IPS-18c (cell line): ENCODE results near the gene COL6A5.
"Not testable (repeated sequence)": the region's sequence is repeated elsewhere in the genome, so short reads cannot be mapped to it uniquely, and the experiment has no call there.

Experiments
- H3K4me3 ChIP-seq: 2 replicates; pipeline ENCODE4 v1.7.0; 2013; ENCODE audit warnings: low read depth, mild to moderate bottlenecking, low read length, moderate library complexity; ENCODE audit not compliant: insufficient read depth
- H3K9me3 ChIP-seq: one replicate; pipeline ENCODE4 v1.6.1; 2013; ENCODE audit warnings: mild to moderate bottlenecking, low read length, moderate library complexity; ENCODE audit not compliant: control insufficient read depth, insufficient read depth

Gene COL6A5

DNA sequence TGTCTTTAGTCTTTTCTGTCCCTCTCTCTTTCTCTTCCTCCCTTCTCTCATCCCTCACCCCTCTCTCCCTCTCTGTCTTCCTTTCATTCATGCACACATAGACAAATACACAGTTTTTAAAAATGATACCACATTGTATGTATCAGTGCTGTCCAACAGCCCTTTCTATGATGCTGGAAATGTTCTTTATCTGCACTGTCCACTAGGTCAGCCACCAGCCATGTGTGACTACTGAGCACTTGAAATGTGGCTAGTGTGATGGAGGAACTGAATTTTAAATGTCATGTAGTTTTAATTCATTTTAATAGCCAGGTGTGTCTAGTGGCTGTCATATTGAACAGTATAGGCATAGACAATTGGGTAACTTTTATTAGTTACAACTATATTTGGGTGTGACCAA lies 34.9 kb downstream of the COL6A5 start:
- Histone ChIP-seq H3K9me3 (no peaks in the 10 kb centered on the region), H3K4me3 (no peak overlapping the region)

DNA sequence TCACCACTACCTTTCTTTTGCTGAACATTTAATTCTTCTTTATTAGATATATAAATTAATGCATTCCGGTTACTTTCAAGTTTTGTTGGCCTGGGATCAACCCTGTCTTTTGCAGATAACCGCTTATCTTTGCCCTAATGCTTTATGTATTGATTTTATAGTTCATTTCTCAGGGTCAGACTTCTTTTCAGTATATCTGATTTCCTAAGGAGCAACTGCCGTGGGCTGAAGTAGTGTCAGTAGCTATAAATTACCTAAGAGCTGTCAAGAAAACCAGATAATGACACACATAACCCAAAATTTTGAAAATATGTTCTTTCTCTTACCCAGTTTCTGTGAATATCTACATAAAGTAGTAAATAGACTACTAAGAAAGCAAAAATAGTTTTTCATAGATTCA lies 38.0 kb downstream of the COL6A5 start:
- Histone ChIP-seq H3K4me3 (no peak overlapping the region), H3K9me3 (no peaks in the 10 kb centered on the region)

DNA sequence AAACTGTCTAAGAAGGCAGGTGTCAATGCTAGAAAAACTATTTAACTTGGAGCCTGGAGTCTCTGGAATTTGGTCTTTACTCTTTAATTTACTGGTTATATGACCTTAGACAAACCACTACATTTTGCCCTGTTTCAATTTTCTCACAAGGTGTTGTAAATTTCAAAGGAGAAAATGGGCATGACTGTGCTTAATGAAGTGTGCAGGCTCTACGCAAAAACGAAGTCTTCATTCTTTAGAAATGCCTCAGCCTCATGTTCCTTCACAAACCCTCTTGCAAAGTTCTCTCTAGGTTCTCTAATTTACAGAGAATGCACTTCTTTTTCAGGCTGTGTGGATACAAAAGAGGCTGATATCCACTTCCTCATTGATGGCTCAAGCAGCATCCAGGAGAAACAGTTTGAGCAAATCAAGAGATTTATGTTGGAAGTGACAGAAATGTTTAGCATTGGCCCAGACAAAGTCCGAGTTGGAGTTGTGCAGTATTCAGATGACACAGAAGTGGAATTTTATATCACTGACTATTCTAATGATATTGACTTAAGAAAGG lies 39.1 kb downstream of the COL6A5 start:
- Histone ChIP-seq H3K9me3 (no peaks in the 10 kb centered on the region), H3K4me3 (no peak overlapping the region)

DNA sequence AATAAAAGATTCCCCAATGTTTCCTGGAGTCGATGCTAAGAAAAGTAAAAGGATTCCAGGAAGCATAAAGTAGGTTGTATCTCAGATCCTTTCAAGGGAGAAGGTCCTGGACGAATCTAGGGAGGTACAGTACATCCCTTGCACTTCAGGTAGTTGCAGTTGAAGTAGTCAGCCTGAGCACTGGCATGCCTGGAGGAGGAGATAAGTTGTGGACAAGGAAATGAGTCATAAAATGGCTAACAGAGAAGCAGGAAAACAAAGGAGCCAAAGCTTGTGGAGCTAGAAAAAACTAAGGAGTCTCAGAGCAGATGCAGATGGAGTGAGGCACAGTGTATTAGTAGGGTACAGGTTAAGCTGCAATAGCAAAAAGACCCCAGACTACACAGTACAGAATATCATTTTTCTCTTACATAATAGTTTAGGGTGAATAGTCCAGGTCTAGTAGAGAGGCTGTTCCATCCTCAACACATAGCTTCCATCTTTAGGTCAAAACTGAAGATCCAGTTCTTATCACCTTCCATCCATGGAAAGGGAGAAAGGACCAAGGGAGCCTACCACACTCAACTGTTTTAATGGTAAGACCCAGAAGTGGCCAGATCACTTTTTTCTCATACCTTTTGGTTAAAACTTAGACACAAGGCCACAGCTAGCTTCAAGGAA lies 41.3 kb downstream of the COL6A5 start:
- Histone ChIP-seq H3K9me3 (no peaks in the 10 kb centered on the region), H3K4me3 (no peak overlapping the region)

DNA sequence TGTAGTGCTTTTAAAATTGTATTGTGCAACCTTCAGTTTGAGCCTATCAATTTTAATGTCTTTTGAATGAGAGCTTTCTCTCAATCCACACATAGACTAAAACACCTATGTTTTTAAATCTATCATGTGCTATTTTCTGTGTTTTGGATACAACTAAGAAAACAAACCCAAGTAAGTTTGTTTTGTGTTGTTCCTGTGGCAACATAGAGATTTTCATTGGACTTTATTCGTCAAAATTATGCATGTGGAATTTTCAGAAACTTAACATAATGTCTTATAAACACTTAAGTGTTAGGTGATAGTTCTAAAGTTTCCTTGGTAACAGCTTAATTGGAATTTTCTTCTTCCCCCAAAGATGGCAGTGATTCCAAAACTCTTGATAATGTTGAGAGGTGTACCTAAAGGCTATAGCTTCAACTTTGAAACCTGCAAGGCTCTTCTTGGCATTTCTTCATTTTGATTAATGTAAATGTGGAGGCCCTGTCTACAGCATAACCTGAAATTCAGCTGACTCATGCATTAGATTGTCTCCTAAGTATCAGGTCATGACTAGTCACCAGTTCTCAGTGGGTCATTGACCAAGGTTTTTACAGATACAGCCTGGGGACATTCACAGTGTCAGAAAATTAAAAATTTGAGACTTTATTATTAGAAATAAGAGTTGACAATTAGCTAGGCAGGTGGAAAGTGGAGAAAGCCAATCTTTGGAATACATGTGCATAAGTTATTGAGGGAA lies 44.4 kb downstream of the COL6A5 start:
- H3K4me3 ChIP-seq = no peak overlapping the region
- H3K9me3 ChIP-seq = no peaks in the 10 kb centered on the region

DNA sequence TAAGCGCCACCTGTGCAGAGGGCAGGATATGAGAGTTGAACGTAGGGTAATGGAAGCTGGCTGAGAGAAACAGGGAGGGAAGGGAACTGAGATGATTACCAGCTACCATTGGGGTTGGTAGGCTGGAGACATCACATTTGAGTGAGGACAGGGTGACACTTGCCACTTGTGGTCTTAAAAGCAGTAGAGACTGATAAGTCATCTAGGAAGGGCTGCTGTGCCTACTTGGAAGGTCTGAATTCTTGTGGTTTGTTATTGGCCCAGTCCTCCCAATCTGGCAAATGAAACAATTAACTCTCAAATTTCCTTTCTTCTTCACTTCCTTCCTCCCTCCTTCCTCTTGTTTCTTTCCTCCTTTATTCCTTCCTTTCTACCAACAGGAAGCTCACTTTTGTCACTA lies 46.8 kb downstream of the COL6A5 start:
- H3K9me3 ChIP-seq = no peaks in the 10 kb centered on the region
- no peak overlapping the region for H3K4me3 ChIP-seq

DNA sequence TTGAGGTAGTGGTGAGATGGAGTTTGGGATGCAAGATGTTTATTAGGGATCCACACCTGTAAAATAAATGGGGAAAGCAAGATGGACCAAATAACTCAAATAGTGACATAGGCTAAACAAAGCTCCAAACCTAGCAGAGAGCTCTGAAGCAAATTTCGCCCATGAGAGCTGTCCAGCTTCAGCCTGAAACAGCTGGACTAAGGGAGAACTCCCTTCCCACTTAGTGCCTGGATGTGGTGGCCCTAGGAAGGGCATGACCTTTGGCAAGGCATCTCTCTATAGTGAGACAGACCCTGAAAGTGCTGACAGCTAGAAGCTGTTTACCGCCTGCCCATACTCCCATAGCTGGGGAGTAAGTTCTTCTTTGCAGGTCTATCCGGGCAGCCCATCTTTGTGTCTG lies 48.1 kb downstream of the COL6A5 start:
- H3K4me3 ChIP-seq = no peak overlapping the region
- H3K9me3 ChIP-seq = no peaks in the 10 kb centered on the region

DNA sequence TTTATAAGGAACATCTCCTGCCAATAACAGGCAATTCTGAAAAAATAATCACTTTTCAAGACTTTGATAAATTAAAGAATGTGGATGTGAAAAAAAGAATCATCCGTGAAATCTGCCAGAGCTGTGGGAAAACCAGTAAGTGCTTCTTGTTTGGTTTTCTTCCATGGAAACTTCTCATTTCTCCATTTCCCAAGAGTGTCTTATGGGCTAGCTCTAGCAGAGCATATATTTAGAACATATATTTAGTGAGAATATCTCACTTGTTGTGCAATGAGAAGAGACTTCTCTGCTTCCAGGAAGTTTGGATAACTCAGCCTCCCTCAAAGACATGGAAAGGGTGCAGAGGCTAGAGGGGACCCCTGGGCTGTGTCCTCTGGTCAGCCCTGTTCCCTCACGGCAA lies 49.9 kb downstream of the COL6A5 start:
- Histone ChIP-seq H3K9me3 (no peaks in the 10 kb centered on the region), H3K4me3 (no peak overlapping the region)

DNA sequence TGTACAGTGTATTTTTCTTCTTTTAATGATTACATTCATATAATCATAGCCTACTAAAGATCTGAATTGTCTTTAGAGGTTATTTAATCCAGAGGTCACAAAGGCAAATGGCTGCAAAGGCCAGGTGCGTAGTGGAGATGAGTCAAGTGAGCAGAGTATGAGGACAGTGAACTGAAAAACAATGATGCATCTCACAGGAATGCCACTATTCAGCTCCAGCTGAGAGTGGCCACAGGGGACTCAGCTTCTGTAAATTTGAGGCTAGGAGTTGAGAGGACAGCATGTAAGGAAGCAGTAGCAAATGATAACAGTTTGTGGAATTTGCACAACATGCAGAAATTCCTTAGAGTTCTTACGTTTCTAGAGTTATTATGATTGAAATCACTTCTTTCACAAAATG lies 50.4 kb downstream of the COL6A5 start:
- Histone ChIP-seq H3K4me3 (no peak overlapping the region), H3K9me3 (no peaks in the 10 kb centered on the region)

DNA sequence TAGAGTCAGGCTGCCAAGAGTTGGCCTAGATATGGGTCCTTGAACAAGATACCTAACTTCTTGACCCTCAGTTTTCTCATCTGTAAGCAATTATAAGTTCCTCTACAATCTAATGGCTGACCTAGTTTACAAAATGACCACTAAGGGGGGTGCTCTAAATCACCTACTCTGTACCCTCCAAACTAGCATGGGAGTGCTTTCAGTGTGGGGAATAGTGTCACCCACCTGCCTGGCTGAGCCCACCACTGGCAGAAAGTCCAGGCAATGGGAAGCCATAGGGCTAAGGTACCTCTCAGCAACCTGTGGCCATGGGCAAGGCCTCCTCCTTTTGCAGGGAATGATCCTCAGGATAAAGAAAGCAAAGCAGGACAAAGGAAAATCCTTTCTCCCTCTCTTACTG lies 58.9 kb downstream of the COL6A5 start:
- H3K4me3 ChIP-seq = no peak overlapping the region
- H3K9me3 ChIP-seq = no peaks in the 10 kb centered on the region

DNA sequence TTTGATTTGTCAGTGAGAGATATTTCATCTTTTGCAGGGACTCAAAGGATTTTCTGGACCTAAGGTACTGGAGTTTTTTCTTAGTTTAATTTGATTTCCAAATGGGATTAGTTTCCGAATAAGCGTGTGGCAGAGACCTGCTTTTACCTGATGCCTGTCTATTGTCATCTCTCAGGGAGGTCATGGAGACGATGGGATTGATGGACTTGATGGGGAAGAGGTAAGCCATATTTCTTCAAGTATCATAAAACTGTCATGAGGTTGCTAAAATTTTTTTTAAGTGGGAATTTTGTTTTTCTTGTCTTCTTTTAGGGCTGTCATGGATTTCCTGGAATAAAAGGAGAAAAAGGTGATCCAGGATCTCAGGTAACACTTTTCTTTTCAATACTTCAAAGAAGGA lies 60.5 kb downstream of the COL6A5 start:
- no peak overlapping the region for H3K4me3 ChIP-seq
- H3K9me3 ChIP-seq = no peaks in the 10 kb centered on the region

DNA sequence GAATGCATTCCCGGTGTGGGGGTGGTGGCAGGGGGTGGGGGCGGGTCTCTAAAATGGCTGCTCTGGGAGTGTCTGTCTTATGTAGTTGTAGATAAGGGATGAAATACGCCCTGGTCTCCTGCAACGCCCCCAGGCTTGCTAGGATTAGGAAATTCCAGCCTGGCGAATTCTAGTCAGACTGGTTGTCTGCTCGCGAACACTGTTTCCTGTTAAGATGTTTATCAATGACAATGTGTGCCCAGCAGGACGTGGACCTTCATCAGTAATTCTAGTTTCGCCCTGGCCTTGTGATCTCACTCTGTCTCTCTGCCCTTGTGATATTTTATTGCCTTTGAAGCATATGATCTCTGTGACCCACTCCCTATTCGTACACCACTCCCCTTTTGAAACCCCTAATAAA lies 62.8 kb downstream of the COL6A5 start:
- H3K9me3 ChIP-seq, H3K4me3 ChIP-seq: not testable (repeated sequence)

DNA sequence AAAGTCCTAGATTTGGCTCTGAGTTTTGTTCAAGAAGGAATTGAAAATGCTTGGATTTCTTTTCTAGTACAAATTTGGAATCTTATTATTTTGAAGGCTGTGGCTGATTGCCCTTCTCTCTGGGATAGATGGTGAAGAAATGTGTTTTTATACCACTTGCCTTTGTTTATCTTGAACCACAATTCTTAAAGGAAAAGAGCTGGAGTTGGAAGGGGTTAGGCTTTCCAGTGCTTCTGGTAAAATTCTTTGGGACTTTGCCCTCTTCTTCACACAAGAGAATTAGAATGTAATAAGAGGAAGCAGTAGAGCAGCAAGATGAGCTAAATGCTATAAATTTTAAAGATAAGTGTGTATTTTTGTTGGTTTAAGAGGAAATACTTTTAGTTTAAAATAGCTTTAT lies 65.8 kb downstream of the COL6A5 start:
- Histone ChIP-seq H3K4me3 (no peak overlapping the region), H3K9me3 (no peaks in the 10 kb centered on the region)

DNA sequence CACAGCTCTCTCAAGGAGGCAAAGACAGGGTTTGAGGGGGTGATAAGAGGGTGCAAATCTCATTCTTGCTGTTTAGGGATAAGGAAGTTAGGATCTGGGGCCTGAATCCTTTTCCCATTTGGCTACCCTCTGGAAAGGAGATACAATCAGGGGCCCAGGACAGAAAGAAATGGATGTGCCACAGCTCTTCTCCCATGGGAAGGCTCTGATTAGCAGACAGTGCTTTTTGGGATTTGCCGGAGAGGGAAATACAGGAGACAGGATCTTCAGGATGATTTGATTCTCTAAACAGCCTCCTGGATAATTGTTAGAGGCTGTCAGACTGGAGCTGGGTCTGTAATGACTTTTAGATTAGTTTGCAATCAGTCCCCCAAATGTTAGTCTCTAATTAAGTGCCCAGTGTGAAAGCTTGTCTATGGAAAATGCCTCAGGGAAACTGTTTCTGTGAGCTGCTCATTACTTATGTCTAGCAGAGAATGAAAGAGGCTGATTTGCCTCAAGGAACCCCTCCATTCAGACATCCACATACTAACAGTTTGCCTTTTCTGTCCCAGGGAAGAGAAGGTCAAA lies 67.6 kb downstream of the COL6A5 start:
- no peaks in the 10 kb centered on the region for H3K9me3 ChIP-seq
- no peak overlapping the region for H3K4me3 ChIP-seq

DNA sequence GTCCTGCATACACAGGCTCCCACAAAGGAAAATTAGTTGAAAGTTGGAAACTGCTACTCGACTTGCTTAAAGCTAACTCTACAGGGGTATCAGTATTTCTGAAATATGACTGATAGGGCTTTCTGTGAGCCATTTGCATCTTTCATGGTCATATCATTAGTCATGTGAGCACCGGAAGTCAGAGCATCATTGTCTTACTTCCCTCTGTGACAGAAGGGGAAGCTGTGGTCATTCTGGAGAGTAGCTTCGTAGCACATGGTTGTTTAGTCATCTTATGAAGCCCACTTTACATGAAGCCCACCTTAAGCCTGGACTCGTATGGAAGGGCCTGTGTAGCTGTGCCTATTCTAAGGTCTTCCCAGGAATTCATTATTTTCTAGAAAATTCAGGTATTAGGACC lies 69.0 kb downstream of the COL6A5 start:
- H3K4me3 ChIP-seq = no peak overlapping the region
- H3K9me3 ChIP-seq = no peaks in the 10 kb centered on the region

DNA sequence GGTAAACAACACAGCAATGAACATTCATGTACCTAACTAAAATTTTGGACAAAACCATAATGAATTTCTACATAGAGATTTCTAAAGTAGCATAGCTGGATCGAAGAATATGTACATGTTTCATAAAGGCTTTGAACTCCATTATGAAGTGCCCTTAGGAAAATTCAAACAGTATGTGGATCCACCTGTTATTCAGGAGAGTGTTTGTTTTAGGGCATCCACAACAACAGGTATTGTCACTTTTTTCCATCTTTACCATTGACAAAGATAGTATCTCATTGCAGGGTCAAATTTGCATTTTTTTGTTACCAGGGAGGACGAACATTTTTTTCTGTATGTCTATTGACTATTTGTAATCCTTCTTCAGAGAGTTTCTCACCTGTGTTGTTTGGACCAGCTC lies 75.0 kb downstream of the COL6A5 start:
- H3K4me3 ChIP-seq = no peak overlapping the region
- no peaks in the 10 kb centered on the region for H3K9me3 ChIP-seq

DNA sequence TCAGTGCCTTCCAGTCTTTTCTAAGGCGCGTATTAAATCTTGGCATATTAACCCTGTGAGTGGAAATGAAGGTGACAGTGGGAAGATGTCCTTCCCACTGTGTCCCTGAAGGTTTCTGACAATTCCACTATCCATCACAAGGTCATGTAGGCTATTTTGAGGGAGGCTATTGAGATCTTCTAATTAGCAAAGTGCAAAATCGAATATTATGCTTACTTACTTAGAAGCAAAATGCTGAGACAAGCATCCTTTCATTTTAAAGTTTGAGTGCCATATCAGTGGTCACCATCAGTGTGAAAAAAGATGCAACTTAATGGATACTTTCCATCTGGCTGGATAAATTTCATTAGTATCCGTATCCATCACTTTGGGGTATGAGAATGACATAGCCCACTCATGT lies 77.6 kb downstream of the COL6A5 start:
- H3K4me3 ChIP-seq = no peak overlapping the region

DNA sequence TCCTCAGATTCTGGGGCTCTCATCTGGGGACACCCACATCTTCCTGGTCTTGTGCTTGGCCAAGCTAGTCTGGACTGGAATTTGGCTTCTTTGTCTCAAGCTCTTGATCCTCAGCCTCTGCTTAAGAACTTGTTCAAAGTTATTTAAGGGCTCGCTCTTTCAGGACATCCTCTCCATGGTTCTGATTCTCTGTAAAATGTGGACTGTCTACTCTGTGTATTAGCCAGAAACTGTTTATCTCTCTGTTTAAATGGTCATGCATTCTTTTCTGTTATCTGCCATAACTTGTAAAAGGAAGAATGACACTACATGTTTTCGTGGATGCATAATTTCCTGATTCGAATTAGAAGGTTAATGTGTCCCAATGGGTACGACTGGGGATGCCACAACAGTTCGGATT lies 79.4 kb downstream of the COL6A5 start:
- H3K9me3 ChIP-seq = no peaks in the 10 kb centered on the region
- H3K4me3 ChIP-seq = no peak overlapping the region

More for the DNA sequence above, 77.6 kb downstream of the COL6A5 start:
- no peaks in the 10 kb centered on the region for H3K9me3 ChIP-seq
